ENCODE measurements around the gene PPP1R2C. TPM values are rescaled to one million over a fixed set of nuclear protein-coding genes. Genes with fewer than 3 reads are reported as not detected.

The PPP1R2C gene
- total RNA-seq, 4 donors from 2014 or later: not detected

DNA sequence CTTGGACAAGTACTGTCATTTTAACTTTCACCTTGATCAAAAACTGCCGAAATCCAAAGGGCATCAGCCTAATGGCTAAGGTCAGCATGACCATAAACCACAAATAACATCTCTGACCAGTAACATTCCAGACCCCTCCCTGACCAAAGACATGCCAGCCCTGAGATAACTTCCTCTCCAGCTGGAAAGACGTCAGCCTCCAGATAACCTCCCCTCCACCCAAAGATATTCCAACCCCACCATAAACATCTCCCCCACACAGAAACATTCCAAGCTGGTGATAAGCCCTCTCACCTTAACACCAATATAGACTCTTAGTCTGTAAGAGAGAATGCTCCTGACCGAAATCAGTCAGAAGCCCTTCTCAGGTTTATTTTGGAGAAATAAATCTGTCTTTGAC is 7.4 kb downstream of the PPP1R2C start:
- intact Hi-C loops (cut with DNase I): no loop called here
- 75 to 90% methylated on average over 2 to 3 of the region's 3 CpGs for WGBS, 2 donors

DNA sequence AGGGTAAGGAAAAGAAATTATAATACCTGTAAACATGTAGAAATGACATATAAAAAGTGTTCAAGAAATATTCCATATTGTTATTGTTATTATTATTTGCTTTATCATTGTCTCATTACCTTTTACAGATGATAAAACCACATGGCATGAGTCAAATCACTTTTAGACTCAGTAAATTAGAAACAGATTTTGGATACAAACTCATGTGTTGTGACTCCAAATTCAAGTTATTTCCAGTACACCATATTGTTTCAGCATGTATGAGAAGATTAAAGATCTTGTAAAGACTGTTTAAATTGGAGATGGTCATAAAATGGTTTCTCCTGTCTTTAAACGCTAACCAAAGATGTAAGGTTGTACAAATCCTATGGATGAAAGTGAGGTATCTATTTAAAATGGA is 18.1 kb downstream of the PPP1R2C start:
- H3K27ac ChIP-seq: no peak overlapping the region
- peaks cover 0 to 10% (median 0%) of the 10 kb centered on the region in 3 donors for H3K4me1 ChIP-seq
- WGBS, 2 donors: 67 to 71% methylated on average over 1 of the region's 1 CpG
- no peak for TF ChIP-seq POLR2A (IDR thresholded peaks at IDR 0.05)
- TF ChIP-seq, protein P1, sequence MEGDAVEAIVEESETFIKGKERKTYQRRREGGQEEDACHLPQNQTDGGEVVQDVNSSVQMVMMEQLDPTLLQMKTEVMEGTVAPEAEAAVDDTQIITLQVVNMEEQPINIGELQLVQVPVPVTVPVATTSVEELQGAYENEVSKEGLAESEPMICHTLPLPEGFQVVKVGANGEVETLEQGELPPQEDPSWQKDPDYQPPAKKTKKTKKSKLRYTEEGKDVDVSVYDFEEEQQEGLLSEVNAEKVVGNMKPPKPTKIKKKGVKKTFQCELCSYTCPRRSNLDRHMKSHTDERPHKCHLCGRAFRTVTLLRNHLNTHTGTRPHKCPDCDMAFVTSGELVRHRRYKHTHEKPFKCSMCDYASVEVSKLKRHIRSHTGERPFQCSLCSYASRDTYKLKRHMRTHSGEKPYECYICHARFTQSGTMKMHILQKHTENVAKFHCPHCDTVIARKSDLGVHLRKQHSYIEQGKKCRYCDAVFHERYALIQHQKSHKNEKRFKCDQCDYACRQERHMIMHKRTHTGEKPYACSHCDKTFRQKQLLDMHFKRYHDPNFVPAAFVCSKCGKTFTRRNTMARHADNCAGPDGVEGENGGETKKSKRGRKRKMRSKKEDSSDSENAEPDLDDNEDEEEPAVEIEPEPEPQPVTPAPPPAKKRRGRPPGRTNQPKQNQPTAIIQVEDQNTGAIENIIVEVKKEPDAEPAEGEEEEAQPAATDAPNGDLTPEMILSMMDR (IDR thresholded peaks at IDR 0.05): no peak
- no peaks in the 10 kb centered on the region for H3K9me3 ChIP-seq
- no peaks in the 10 kb centered on the region for H3K36me3 ChIP-seq
- H3K27me3 ChIP-seq: no peaks in the 10 kb centered on the region
- intact Hi-C loops (cut with DNase I): no loop called here
- no peak for DNase-seq
- H3K4me3 ChIP-seq: no peak overlapping the region

More for the DNA sequence above, 7.4 kb downstream of the PPP1R2C start:
- no peak for DNase-seq
- Histone ChIP-seq H3K4me1 (no peaks in the 10 kb centered on the region), H3K36me3 (no peaks in the 10 kb centered on the region), H3K9me3 (no peaks in the 10 kb centered on the region), H3K27me3 (no peaks in the 10 kb centered on the region), H3K27ac (no peak overlapping the region), H3K4me3 (no peak overlapping the region)
- no peak for TF ChIP-seq POLR2A (IDR thresholded peaks at IDR 0.05)
- TF ChIP-seq, protein P1 (IDR thresholded peaks at IDR 0.05): no peak

- Histone ChIP-seq H3K27ac (no peak overlapping the region), H3K4me3 (no peak overlapping the region), H3K27me3 (no peaks in the 10 kb centered on the region), H3K36me3 (no peaks in the 10 kb centered on the region), H3K9me3 (no peaks in the 10 kb centered on the region), H3K4me1 (peaks cover 0 to 10% (median 0%) of the 10 kb centered on the region in 3 donors)
- no peak for TF ChIP-seq POLR2A (IDR thresholded peaks at IDR 0.05)
- TF ChIP-seq, protein P1 (IDR thresholded peaks at IDR 0.05): no peak
- no peak for DNase-seq
- 0 to 61% methylated on average over 1 to 4 of the region's 6 CpGs for WGBS, 2 donors
- intact Hi-C loops (cut with DNase I): no loop called here
These were observed 22.1 kb downstream of the PPP1R2C start for GRCh38 chrX:42755815-42756214.

GRCh38 chrX:42754603-42755002 is 23.4 kb downstream of the PPP1R2C start:
- TF ChIP-seq POLR2A (IDR thresholded peaks at IDR 0.05): no peak
- TF ChIP-seq, protein P1 (IDR thresholded peaks at IDR 0.05): no peak
- Histone ChIP-seq H3K9me3 (no peaks in the 10 kb centered on the region), H3K4me1 (peaks cover 0 to 10% (median 0%) of the 10 kb centered on the region in 3 donors), H3K36me3 (no peaks in the 10 kb centered on the region), H3K27ac (no peak overlapping the region), H3K4me3 (no peak overlapping the region), H3K27me3 (no peaks in the 10 kb centered on the region)
- 68 to 75% methylated on average over 2 of the region's 2 CpGs for WGBS, 2 donors
- intact Hi-C loops (cut with DNase I): no loop called here
- no peak for DNase-seq

DNA sequence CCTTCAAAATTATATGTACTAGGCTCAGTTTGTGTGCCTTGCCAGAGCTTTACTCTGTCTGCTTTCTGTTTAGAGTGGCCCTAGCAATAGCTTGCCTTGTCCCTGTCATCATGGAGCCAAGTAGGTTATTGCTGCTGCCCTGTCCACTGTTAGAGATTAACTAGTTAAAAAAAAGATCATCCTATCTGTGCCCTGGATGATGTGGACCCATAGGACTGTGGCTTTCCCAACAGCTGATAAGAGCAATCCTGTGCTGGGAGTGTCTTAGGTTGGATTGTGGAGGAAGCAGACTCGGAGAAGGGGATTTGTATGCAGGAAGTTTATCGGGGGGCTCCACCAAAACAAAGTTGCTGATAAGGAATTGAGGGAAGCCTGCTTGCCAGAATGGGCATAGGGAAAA is 23.8 kb downstream of the PPP1R2C start:
- no peak for DNase-seq
- Histone ChIP-seq H3K4me1 (peaks cover 0 to 10% (median 0%) of the 10 kb centered on the region in 3 donors), H3K27ac (no peak overlapping the region), H3K27me3 (no peaks in the 10 kb centered on the region), H3K9me3 (no peaks in the 10 kb centered on the region), H3K36me3 (no peaks in the 10 kb centered on the region), H3K4me3 (no peak overlapping the region)
- TF ChIP-seq, protein P1 (IDR thresholded peaks at IDR 0.05): no peak
- TF ChIP-seq POLR2A (IDR thresholded peaks at IDR 0.05): no peak
- 86 to 100% methylated on average over 2 of the region's 2 CpGs for WGBS, 2 donors
- intact Hi-C loops (cut with DNase I): no loop called here

Measured in esophagus squamous epithelium (tissue), 5 donors.